HepG2 (cell line): ENCODE data around the gene PYGO2. TPM values are rescaled to one million over a fixed set of nuclear protein-coding genes. Genes with fewer than 3 reads are reported as not detected.

ENCODE experiments used
- ATAC-seq: fragments of 200-7000 bp; cut with Tn5 transposase; 3 replicates; pipeline ENCODE4 v1.9.1; 2020; ENCODE audit warnings: mild to moderate bottlenecking, moderate library complexity
- BruUV-seq: library from RNA; stranded (reverse); fragments of 400-500 nt; replicated peaks from 2 replicates; lab custom pipeline; 2021; lab: Mats Ljungman, UMichigan
- CTCF ChIA-PET: fragments of 300-600 bp; formaldehyde crosslinking; extraction: SDS; loops from one replicate; lab custom pipeline; 2021; ENCODE audit warnings: low total read pairs, inconsistent platforms, low intra/inter-chr PET ratio; lab: Yijun Ruan, JAX
- POLR2A ChIA-PET: fragments of 350-600 bp; sonication (Branson Sonifier 250); formaldehyde crosslinking; loops from one replicate; lab custom pipeline; 2020; ENCODE audit warnings: antibody characterized with exemption, inconsistent platforms; lab: Yijun Ruan, JAX
- DNase-seq: peaks from one replicate; pipeline ENCODE4 v3.0.0-alpha.2; 2015; ENCODE audit warnings: low spot score
- FAIRE-seq: peaks from 3 replicates; lab custom pipeline; 2011; peaks lifted over from hg19 to GRCh38; lab: Jason Lieb, UNC
- H2AFZ ChIP-seq: one replicate; pipeline ENCODE4 v1.6.1; 2011; ENCODE audit warnings: low read length, inconsistent platforms
- H3K27ac ChIP-seq: fragments of 300-600 bp; 3 replicates; pipeline ENCODE4 v1.8.0; 2011; ENCODE audit warnings: mixed run types, mild to moderate bottlenecking, mixed read lengths, low read length, inconsistent platforms; ENCODE audit not compliant: insufficient read depth; ENCODE audit errors: extremely low read length
- H3K27me3 ChIP-seq, 2 experiments: fragments of 200-600 bp in 1 of 2; 2 replicates in 1 of 2; 3 replicates in 1 of 2; pipeline versions ENCODE4 v1.6.0 to v1.8.0; 2011; ENCODE audit warnings: low read length in 2 of 2, mild to moderate bottlenecking in 2 of 2, moderate library complexity in 2 of 2, inconsistent platforms in 1 of 2; ENCODE audit not compliant: insufficient read depth in 2 of 2, control insufficient read depth in 1 of 2
- H3K36me3 ChIP-seq, 2 experiments: fragments of 200-600 bp in 1 of 2; replicated peaks in 1 of 2; 2 replicates in 1 of 2; 3 replicates in 1 of 2; pipeline versions ENCODE4 v1.5.1 to v1.8.0; 2011; ENCODE audit warnings: low read length in 2 of 2, inconsistent platforms in 1 of 2; ENCODE audit not compliant: insufficient read depth in 2 of 2, control insufficient read depth in 1 of 2
- H3K4me1 ChIP-seq: 2 replicates; pipeline ENCODE4 v1.5.1; 2012; ENCODE audit warnings: low read length, inconsistent platforms; ENCODE audit not compliant: insufficient read depth
- H3K4me2 ChIP-seq: 2 replicates; pipeline ENCODE4 v1.6.0; 2011; ENCODE audit warnings: low read depth, low read length, inconsistent platforms
- H3K4me3 ChIP-seq, 3 experiments: fragments of 200-600 bp in 1 of 3; sonication (generic), shearing (Covaris generic) in 1 of 3; replicated peaks in 1 of 3; 2 replicates each; pipeline ENCODE4 v1.5.1; 2011 to 2016; ENCODE audit warnings: low read length in 3 of 3, inconsistent platforms in 2 of 3, low read depth in 2 of 3, mild to moderate bottlenecking in 2 of 3, control low read depth in 1 of 3, mixed read lengths in 1 of 3; ENCODE audit not compliant: insufficient read depth in 1 of 3
- H3K79me2 ChIP-seq: one replicate; pipeline ENCODE4 v1.6.1; 2011; ENCODE audit warnings: low read length, inconsistent platforms; ENCODE audit not compliant: insufficient read depth
- H3K9ac ChIP-seq: 2 replicates; pipeline ENCODE4 v1.6.0; 2011; ENCODE audit warnings: mild to moderate bottlenecking, low read depth, low read length, inconsistent platforms; ENCODE audit not compliant: insufficient read depth
- H3K9me3 ChIP-seq: 2 replicates; pipeline ENCODE4 v1.5.1; 2012; ENCODE audit warnings: mild to moderate bottlenecking, low read length
- H4K20me1 ChIP-seq: 2 replicates; pipeline ENCODE4 v1.6.0; 2011; ENCODE audit warnings: inconsistent platforms, mild to moderate bottlenecking, low read length, moderate library complexity; ENCODE audit not compliant: insufficient read depth
- FOXK2 ChIP-seq: fragments of 450-650 bp; IDR thresholded peaks from 2 replicates; pipeline ENCODE4 v1.6.1; 2016
- GTF2F1 ChIP-seq: fragments of 150-350 bp; IDR thresholded peaks from 2 replicates; pipeline ENCODE4 v1.6.1; 2014; ENCODE audit warnings: low read length
- SETDB1 ChIP-seq: sonication (generic); formaldehyde crosslinking; IDR thresholded peaks from 2 replicates; pipeline ENCODE4 v1.5.1; 2020; ENCODE audit warnings: missing genetic modification reagents, mild to moderate bottlenecking, borderline replicate concordance
- ZFP36L2 ChIP-seq: sonication (generic); formaldehyde crosslinking; IDR thresholded peaks from 2 replicates; pipeline ENCODE4 v1.4.0; 2020; ENCODE audit warnings: missing genetic modification reagents
- ZNF3 ChIP-seq: IDR thresholded peaks from 2 replicates; pipeline ENCODE4 v1.7.0; 2017; ENCODE audit warnings: inconsistent platforms
- ZNF343 ChIP-seq: sonication (generic); formaldehyde crosslinking; IDR thresholded peaks from 2 replicates; pipeline ENCODE4 v1.4.0; 2020; ENCODE audit warnings: mild to moderate bottlenecking, missing genetic modification reagents
- ZNF557 ChIP-seq: sonication (generic); formaldehyde crosslinking; IDR thresholded peaks from 2 replicates; pipeline ENCODE4 v1.4.0; 2020; ENCODE audit warnings: missing genetic modification reagents
- ZNF780A ChIP-seq: sonication (generic); formaldehyde crosslinking; IDR thresholded peaks from 2 replicates; pipeline ENCODE4 v1.8.0; 2022; ENCODE audit warnings: mild to moderate bottlenecking, missing genetic modification reagents, moderate library complexity
- WGBS: methylation state at CpG from one replicate; pipeline ENCODE4 v1.1.6; 2017; ENCODE audit warnings: low lambda C conversion rate; 5-methylcytosine and 5-hydroxymethylcytosine counted together
- in situ Hi-C: cut with HindIII; loops from 2 replicates; pipeline ENCODE4 v1.10.0; 2017; ENCODE audit warnings: low pct_unique_long_range_greater_than_20kb; ENCODE audit not compliant: extremely low pct_ligation_motif_present
- intact Hi-C: fragments of 100-400 bp; cut with micrococcal nuclease; formaldehyde crosslinking; loops from one replicate; pipeline ENCODE4 v1.10.0; 2022; ENCODE audit not compliant: unreplicated experiment
- polyA plus RNA-seq, 8 experiments: library from polyadenylated mRNA; depleted of rRNA in 3 of 8; stranded (reverse) in 7 of 8; unstranded in 1 of 8; fragments of >200 nt; fragmentation: Illumina TruSeq in 4 of 8; extraction: Trizol in 4 of 8; gene quantifications; 2 replicates each; pipeline versions ENCODE4 v1.2.1 to v1.2.3, GENCODE V29; 2011 to 2016; ENCODE audit warnings: low read depth in 4 of 8, missing spikeins in 1 of 8, mixed read lengths in 1 of 8; ENCODE audit not compliant: insufficient read depth in 1 of 8
- total RNA-seq, 5 experiments: library from RNA; depleted of rRNA; stranded (reverse); fragments of >200 nt; fragmentation: Illumina TruSeq; extraction: Trizol; gene quantifications; 2 replicates each; pipeline ENCODE4 v1.2.3, GENCODE V29; 2016; ENCODE audit warnings: low read depth in 1 of 5

Gene PYGO2
- total and polyA plus RNA-seq, 2 of the 13 experiments (the other 11 are each of a cell fraction or from before 2014, with no cell fraction given), result 20.3 to 21.8 TPM

DNA sequence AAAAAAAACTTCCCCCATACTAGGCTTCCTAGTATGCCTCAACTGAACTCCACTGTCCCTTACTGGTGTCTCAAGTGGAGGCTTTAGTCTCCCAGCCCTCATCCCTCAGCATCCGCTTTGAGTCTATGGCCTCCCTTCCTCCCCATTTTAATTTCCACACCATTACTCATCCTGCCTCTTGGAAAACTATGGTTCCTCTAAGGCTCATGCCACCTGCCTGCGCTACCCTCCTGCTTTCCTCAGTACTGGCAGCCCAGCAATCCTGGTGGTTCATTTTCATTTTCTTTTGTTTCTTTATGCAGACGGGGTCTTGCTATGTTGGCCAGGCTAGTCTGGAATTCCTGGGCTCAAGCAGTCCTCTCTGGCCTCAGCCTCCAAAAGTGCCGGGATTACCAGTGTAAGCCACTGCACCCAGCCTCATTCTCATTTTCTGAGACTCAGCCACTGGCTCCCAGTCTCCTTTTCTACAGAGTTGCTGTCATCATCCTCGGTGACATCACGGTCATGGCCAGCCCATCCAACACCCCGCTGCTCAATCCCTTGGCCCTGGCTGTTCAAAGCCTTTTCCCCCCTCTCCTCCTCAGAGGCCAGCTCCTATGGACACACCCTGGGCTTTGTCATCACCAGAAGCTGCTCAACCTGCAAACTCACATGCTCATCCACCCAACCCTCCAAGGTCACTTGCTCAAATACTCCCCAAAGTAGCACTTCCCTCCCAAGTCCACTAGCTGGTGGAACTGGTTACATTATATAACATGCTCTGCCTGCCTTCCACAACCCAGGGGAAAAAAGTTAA, 22.8 kb downstream of the PYGO2 start (continued):
- TF ChIP-seq ZNF343 (CRISPR knock-in tag), result no peak

DNA sequence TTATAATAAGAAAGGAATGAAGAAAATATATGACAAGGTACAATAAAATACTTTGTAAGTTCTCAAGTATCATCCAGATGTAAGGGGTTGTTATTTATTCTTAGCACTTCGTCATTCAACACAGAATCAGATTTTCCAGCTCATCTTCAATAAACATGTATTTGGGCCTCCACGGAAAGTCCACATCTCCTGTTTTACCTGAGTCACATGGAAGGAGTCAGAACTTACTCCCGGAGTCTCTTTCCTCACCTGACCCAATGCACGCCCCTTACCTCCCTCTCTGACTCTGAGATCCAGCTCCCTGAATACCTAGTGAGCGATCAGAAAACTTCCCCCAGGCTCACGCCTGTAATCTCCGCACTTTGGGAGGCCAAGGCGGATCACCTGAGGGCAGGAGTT, 23.6 kb downstream of the PYGO2 start:
- 58% methylated on average over 8 of the region's 8 CpGs for WGBS
- Histone ChIP-seq H3K36me3 (no peaks in the 10 kb centered on the region), H3K9me3 (no peaks in the 10 kb centered on the region), H3K4me3 (peak overlapping the region; percentile 57 to 77 (median 69); a peak in 4 of 6 replicates), H3K27ac (peak overlapping the region; percentile 99), H3K27me3 (no peaks in the 10 kb centered on the region), H3K4me1 (peaks cover 74% of the 10 kb centered on the region), H4K20me1 (no peaks in the 10 kb centered on the region), H3K4me2 (peak overlapping the region; percentile 91), H3K79me2 (no peaks in the 10 kb centered on the region), H3K9ac (peak overlapping the region; percentile 95), H2AFZ (no peak overlapping the region)
- intact Hi-C loops (loop anchor here (2.0 kb wide), 1 partner anchor 31 kb away; no protein-coding TSS in a partner anchor), in situ Hi-C loops (no loop called here)
- CTCF ChIA-PET, result no interaction called here
- no peak for TF ChIP-seq GTF2F1
- TF ChIP-seq FOXK2, result no peak
- no peak for TF ChIP-seq ZNF3 (CRISPR knock-in tag)
- no peak for TF ChIP-seq ZFP36L2 (CRISPR knock-in tag)
- TF ChIP-seq SETDB1 (CRISPR knock-in tag), result no peak
- TF ChIP-seq ZNF557 (CRISPR knock-in tag), result no peak
- no peak for TF ChIP-seq ZNF780A (CRISPR knock-in tag)
- no peak for ATAC-seq
- BruUV-seq, result no TSS peak
- POLR2A ChIA-PET, result interaction anchor here (1.1 to 2.6 kb wide), 2 partner anchors 33 to 35 kb away, joined by 3 to 28 read pairs; partner anchors contain the start of gene SHC1
- DNase-seq, result no peak
- no peak for FAIRE-seq
